Thymus (tissue), 11 donors: ENCODE results near the gene HDAC4. TPM values are rescaled to one million over a fixed set of nuclear protein-coding genes. Genes with fewer than 3 reads are reported as not detected.

Experiments
- DNase-seq, 9 donors: peaks; one replicate each; pipeline ENCODE4 v3.0.0-alpha.2; 2013; ENCODE audit warnings: low spot score in 9 of 9, low read depth in 6 of 9, missing footprints in 1 of 9
- H3K27ac ChIP-seq, 2 donors: one replicate each; pipeline ENCODE4 v1.5.1; 2013; ENCODE audit warnings: control low read depth in 1 of 2, low read depth in 1 of 2, low read length in 1 of 2, mild to moderate bottlenecking in 1 of 2, moderate library complexity in 1 of 2
- H3K27me3 ChIP-seq, 2 donors: one replicate each; pipeline ENCODE4 v1.5.1; 2013; ENCODE audit warnings: low read length in 1 of 2; ENCODE audit not compliant: control insufficient read depth in 2 of 2, insufficient read depth in 1 of 2
- H3K36me3 ChIP-seq, 2 donors: one replicate each; pipeline ENCODE4 v1.5.1; 2013; ENCODE audit warnings: low read length in 1 of 2, mild to moderate bottlenecking in 1 of 2, moderate library complexity in 1 of 2; ENCODE audit not compliant: control insufficient read depth in 2 of 2, insufficient read depth in 2 of 2
- H3K4me1 ChIP-seq, 2 donors: one replicate each; pipeline ENCODE4 v1.5.1; 2013; ENCODE audit warnings: low read length in 2 of 2; ENCODE audit not compliant: control insufficient read depth in 2 of 2, insufficient read depth in 2 of 2
- H3K4me3 ChIP-seq, 2 donors: one replicate each; pipeline ENCODE4 v1.5.1; 2013; ENCODE audit warnings: low read length in 2 of 2, control low read depth in 1 of 2, mild to moderate bottlenecking in 1 of 2
- H3K9me3 ChIP-seq, 2 donors: one replicate each; pipeline ENCODE4 v1.5.1; 2013; ENCODE audit warnings: low read length in 1 of 2, mild to moderate bottlenecking in 1 of 2; ENCODE audit not compliant: control insufficient read depth in 2 of 2, insufficient read depth in 1 of 2
- WGBS: extraction: QIAGEN DNeasy Blood & Tissue Kit; methylation state at CpG from one replicate; pipeline ENCODE4 v1.1.7; 2013; 5-methylcytosine and 5-hydroxymethylcytosine counted together
- polyA plus RNA-seq: library from polyadenylated mRNA; stranded (reverse); fragments of 200-250 nt; gene quantifications from one replicate; pipeline ENCODE4 v1.2.3, GENCODE V29; 2013
- total RNA-seq: library from RNA; stranded (reverse); fragments of 120-200 nt; gene quantifications from one replicate; pipeline ENCODE4 v1.2.4, GENCODE V29; 2013
- donor health status: healthy.

HDAC4 gene
- total and polyA plus RNA-seq, 2 donors: 7.8 to 17.9 TPM

DNA sequence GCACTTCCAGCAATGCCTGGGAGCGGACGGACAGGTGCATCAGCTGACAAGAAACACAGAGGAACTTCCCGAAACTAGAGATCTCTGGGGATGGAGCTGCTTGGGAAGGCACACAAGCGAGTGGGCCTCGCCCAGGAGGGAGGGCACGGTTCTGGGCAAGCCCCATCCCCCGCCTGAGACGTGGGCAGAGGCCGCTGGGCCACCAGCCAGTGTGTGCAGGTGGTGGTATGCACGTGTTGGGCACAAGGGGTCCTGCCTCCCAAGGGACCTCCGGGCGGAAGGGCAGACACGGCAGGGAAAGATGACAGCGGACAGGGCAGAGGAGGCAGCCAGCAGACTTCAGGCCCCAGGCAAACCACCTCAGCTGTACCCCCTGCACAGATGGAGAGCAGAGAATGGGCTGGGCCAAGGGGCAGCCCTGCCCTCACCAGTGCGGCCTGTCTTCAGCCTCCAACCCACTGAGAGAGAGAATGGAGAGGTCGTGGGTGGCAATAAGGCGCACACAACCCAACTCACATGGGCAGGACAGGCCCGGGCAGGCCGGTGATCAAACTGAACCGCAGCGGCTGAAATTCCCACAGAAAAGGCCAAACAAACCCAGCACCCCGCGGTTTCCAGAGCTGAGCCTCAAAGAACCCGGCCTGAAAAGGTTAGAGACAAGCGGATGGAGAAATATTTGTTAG is 51.2 kb downstream of the HDAC4 start:
- no peak for DNase-seq
- no peaks in the 10 kb centered on the region for H3K27me3 ChIP-seq
- H3K27ac ChIP-seq: no peak overlapping the region
- no peak overlapping the region for H3K4me3 ChIP-seq
- H3K4me1 ChIP-seq: peaks cover 5 to 13% of the 10 kb centered on the region in 2 donors
- WGBS: 97% methylated on average over 25 of the region's 25 CpGs
- H3K36me3 ChIP-seq: peaks cover 42 to 48% of the 10 kb centered on the region in 2 donors
- H3K9me3 ChIP-seq: peaks cover 0 to 7% of the 10 kb centered on the region in 2 donors

DNA sequence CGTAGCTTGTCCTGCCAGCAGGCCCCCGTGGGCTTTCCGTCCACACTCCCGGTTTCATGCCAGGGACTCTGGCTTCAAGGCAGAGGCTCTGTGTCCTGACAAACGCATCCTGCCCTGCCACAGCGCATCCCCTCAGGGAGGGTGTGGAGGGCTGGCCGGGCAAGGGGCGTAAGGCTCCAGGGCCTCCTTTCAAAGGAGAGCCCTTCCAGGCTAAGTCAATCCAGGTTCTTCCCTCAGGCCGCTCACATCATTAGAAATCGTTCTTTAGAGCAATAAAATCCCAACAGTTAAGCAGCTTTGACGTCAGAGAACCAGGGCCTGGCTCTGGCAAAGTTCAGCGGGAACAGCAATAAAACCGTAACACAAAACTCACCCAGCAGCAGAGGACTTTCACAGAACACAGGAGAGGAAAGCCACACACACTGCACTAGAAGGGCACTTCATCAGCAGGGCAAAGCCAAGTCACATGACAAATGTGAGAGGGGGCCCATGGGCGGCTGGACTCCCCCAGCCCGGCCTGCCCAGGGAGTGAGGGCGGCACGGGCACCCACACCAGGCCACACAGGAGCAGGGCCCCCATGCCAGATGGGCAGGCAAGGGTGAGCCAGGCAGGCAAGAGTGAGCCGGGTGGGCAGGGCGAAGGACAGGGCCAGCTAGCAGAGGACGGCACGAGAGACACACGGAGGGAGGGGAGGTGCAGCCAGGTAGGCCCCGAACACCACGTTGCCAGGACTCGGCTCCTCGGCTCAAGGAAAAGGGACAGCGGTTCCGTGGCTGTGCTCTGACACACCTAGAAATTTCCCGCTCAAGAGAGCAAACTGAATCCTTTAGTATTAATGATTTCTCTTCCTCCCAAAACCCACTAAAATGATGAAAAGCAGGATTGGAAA is 52.0 kb downstream of the HDAC4 start:
- Histone ChIP-seq H3K4me1 (peaks cover 5 to 16% of the 10 kb centered on the region in 2 donors), H3K36me3 (peaks cover 38 to 50% of the 10 kb centered on the region in 2 donors), H3K27me3 (no peaks in the 10 kb centered on the region), H3K4me3 (no peak overlapping the region), H3K27ac (no peak overlapping the region), H3K9me3 (peaks cover 0 to 3% of the 10 kb centered on the region in 2 donors)
- 98% methylated on average over 29 of the region's 29 CpGs for WGBS
- no peak for DNase-seq

DNA sequence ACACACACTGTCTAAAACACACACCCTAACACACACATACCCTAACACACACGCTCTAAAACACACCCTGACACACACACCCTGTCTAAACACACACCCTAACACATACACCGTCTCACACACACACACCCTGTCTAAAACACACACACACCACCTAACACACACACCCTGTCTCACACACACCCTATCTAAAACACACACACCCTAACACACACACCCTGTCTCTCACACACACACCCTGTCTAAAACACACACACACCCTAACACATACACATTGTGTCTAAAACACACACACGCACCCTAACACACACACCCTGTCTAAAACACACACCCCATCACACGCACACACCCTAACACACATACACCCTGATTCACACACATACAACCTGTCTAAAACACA is 54.1 kb downstream of the HDAC4 start:
- peaks cover 26 to 40% of the 10 kb centered on the region in 2 donors for H3K36me3 ChIP-seq
- H3K27ac ChIP-seq: no peak overlapping the region
- DNase-seq: no peak
- 99% methylated on average over 4 of the region's 4 CpGs for WGBS
- peaks cover 5 to 24% of the 10 kb centered on the region in 2 donors for H3K4me1 ChIP-seq
- no peak overlapping the region for H3K4me3 ChIP-seq
- peaks cover 0 to 3% of the 10 kb centered on the region in 2 donors for H3K9me3 ChIP-seq
- no peaks in the 10 kb centered on the region for H3K27me3 ChIP-seq

DNA sequence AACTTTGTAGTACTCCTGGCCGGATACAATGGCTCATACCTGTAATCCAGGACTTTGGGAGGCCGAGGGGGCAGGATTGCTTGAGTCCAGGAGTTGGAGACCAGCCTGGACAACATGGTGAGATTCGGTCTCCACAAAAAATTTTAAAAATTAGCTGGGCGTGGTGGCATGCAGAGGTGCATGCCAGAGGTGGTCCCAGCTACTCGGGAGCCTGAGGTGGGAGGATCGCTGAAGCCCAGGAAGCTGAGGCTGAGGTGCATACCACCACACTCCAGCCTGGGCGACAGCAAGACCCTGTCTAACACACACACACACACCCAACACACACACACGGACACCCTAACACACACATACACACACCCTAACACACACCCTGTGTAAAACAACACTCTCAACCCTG is 55.6 kb downstream of the HDAC4 start:
- DNase-seq: no peak
- Histone ChIP-seq H3K36me3 (peaks cover 17 to 28% of the 10 kb centered on the region in 2 donors), H3K27me3 (no peaks in the 10 kb centered on the region), H3K4me1 (peaks cover 16 to 39% of the 10 kb centered on the region in 2 donors), H3K27ac (no peak overlapping the region), H3K9me3 (peaks cover 0 to 3% of the 10 kb centered on the region in 2 donors), H3K4me3 (no peak overlapping the region)
- 94% methylated on average over 8 of the region's 8 CpGs for WGBS

DNA sequence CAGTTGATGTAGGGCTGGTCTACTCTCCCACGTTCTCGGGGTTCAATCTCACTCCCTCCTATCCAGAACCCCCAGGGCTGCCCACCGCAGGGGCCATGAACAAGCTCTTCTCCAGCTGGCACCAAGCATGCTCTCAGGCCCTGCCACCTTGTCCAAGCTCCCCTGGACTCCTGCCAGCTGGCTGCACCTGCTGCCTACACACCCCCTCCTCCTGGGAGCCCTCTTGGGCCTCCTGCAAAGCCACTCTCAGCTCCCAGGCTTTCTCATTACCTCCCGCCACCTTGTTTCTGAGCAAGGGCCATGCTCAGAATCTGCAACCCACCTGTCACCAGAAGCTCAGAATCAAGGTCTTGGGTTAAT is 56.0 kb downstream of the HDAC4 start:
- Histone ChIP-seq H3K4me3 (no peak overlapping the region), H3K4me1 (peaks cover 20 to 43% of the 10 kb centered on the region in 2 donors), H3K27me3 (no peaks in the 10 kb centered on the region), H3K36me3 (peaks cover 16 to 27% of the 10 kb centered on the region in 2 donors), H3K27ac (no peak overlapping the region), H3K9me3 (peaks cover 0 to 3% of the 10 kb centered on the region in 2 donors)
- DNase-seq: no peak
- 82% methylated on average over 4 of the region's 4 CpGs for WGBS

DNA sequence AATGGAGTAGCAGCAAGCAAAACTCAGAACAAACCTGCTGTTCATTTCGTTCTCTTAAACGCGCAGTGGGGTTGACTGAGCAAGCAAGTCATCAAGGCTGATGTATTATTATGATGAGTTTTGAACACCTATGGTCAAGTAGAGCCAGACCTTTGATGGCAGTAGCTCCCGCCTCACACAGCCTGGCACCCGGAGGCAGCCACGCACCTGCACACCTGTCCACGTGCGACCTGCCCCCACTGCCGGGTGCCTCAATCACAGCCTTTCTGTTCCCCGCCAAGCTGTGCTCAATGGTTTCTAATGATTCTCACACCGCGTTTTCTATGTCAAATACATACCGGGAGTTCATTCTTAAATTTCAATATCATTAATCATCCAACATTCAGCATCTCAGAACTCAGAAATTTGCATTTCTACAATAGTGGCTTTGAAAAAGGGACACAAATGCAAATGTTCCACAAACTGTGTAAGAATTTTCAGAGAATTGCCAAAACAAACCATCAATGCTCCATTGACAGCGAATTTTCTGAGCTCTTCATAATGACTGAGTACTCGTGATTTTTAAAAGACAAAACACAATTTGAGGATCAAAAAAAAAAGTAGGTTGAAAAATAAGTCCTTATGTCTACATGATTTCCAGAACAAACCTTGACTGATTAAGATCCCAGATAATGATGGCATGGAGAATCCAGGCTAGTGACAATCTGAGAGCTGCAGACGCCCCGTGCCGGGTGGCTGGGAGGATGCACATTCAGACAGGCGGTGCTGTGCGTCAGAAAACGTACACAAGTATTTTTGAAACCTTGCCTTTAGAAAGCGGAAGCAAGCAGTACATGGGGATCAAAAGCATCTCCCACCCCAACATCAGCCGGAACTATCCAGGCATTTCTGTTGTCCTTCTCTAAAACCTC is 56.6 kb downstream of the HDAC4 start:
- no peaks in the 10 kb centered on the region for H3K9me3 ChIP-seq
- no peak overlapping the region for H3K27ac ChIP-seq
- H3K27me3 ChIP-seq: no peaks in the 10 kb centered on the region
- peaks cover 27 to 49% of the 10 kb centered on the region in 2 donors for H3K4me1 ChIP-seq
- 93% methylated on average over 23 of the region's 23 CpGs for WGBS
- no peak for DNase-seq
- H3K36me3 ChIP-seq: peaks cover 10 to 23% of the 10 kb centered on the region in 2 donors
- no peak overlapping the region for H3K4me3 ChIP-seq

DNA sequence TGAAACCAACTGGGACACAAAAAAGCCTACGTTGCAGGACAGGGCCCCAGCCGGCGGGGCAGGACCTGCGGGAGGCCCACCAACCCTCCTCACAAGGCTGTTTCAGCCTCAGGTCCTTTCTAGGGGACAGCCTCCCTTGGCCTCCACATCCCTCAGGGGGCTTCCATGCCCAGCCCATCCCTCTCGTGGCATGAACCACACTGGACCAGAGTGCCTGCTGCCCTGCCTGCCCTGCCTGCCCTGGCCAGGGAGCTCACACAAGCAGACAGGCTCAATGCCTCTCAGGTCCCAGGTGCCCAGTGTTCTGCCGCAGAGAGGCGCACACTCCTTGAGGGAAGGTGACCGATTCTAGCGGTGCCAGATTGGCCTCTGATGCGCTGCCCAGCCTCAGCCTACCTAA is 57.4 kb downstream of the HDAC4 start:
- no peak overlapping the region for H3K27ac ChIP-seq
- peaks cover 7 to 20% of the 10 kb centered on the region in 2 donors for H3K36me3 ChIP-seq
- H3K4me1 ChIP-seq: peaks cover 30 to 56% of the 10 kb centered on the region in 2 donors
- H3K4me3 ChIP-seq: no peak overlapping the region
- no peaks in the 10 kb centered on the region for H3K9me3 ChIP-seq
- no peak for DNase-seq
- 98% methylated on average over 10 of the region's 10 CpGs for WGBS
- no peaks in the 10 kb centered on the region for H3K27me3 ChIP-seq

DNA sequence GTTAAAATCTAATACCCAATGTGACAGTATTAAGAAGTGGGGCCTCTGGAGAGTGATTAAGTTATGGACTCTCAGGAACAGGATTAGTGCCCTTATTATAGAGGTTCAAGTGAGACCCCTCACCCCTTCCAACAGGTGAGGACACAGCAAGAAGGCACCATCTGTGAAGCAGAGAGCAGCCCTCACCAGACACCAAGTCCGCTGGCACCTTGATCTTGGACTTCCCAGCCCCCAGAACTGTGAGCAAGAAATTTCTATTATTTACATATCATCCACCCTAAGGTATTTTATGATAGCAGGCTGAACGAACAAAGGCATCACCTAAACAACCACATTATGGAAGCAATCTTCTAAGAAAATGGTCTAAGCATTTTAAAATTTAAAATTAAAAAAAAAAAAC is 59.0 kb downstream of the HDAC4 start:
- H3K4me1 ChIP-seq: peaks cover 37 to 72% of the 10 kb centered on the region in 2 donors
- DNase-seq: no peak

More for the DNA sequence above, 59.0 kb downstream of the HDAC4 start:
- Histone ChIP-seq H3K36me3 (peaks cover 4 to 17% of the 10 kb centered on the region in 2 donors), H3K27me3 (no peaks in the 10 kb centered on the region), H3K9me3 (no peaks in the 10 kb centered on the region), H3K4me3 (no peak overlapping the region), H3K27ac (no peak overlapping the region)
- 96% methylated on average over 2 of the region's 2 CpGs for WGBS
